Hepatocyte (in vitro differentiated cells): ENCODE results near the gene MAGI1. TPM values are rescaled to one million over a fixed set of nuclear protein-coding genes. Genes with fewer than 3 reads are reported as not detected.

Experiments
- DNase-seq: peaks from one replicate; pipeline ENCODE4 v3.0.0-alpha.2; 2016; ENCODE audit warnings: low spot score
- H2AFZ ChIP-seq: fragments of 200-600 bp; sonication (generic); 2 replicates; pipeline ENCODE4 v1.6.0; 2016; ENCODE audit warnings: antibody characterized with exemption, mild to moderate bottlenecking
- H3K27ac ChIP-seq: fragments of 200-600 bp; sonication (generic); 2 replicates; pipeline ENCODE4 v1.5.1; 2016; ENCODE audit warnings: mild to moderate bottlenecking
- H3K27me3 ChIP-seq: fragments of 200-600 bp; sonication (generic); 2 replicates; pipeline ENCODE4 v1.6.1; 2016
- H3K36me3 ChIP-seq: fragments of 200-600 bp; sonication (generic); replicated peaks from 2 replicates; pipeline ENCODE4 v1.5.1; 2016; ENCODE audit warnings: low read depth; ENCODE audit not compliant: insufficient read depth
- H3K4me1 ChIP-seq: fragments of 200-600 bp; sonication (generic); 2 replicates; pipeline ENCODE4 v1.5.1; 2016; ENCODE audit warnings: mild to moderate bottlenecking, moderate library complexity; ENCODE audit not compliant: insufficient read depth
- H3K4me2 ChIP-seq: fragments of 200-600 bp; sonication (generic); 2 replicates; pipeline ENCODE4 v1.6.0; 2016
- H3K4me3 ChIP-seq: fragments of 200-600 bp; sonication (generic); 2 replicates; pipeline ENCODE4 v1.5.1; 2016; ENCODE audit warnings: mild to moderate bottlenecking
- H3K79me2 ChIP-seq: fragments of 200-600 bp; sonication (generic); 2 replicates; pipeline ENCODE4 v1.6.0; 2017; ENCODE audit warnings: mild to moderate bottlenecking
- H3K9me2 ChIP-seq: fragments of 200-600 bp; sonication (generic); replicated peaks from 2 replicates; pipeline ENCODE4 v1.6.0; 2017; ENCODE audit warnings: mild to moderate bottlenecking; ENCODE audit not compliant: insufficient read depth
- H3K9me3 ChIP-seq: fragments of 200-600 bp; sonication (generic); 2 replicates; pipeline ENCODE4 v1.5.1; 2016; ENCODE audit warnings: low read depth, mild to moderate bottlenecking
- H4K20me1 ChIP-seq: fragments of 200-600 bp; sonication (generic); 2 replicates; pipeline ENCODE4 v1.6.0; 2016; ENCODE audit warnings: mild to moderate bottlenecking; ENCODE audit not compliant: insufficient read depth, poor library complexity, severe bottlenecking
- EZH2 ChIP-seq: fragments of 200-600 bp; sonication (generic); IDR thresholded peaks from 2 replicates; pipeline ENCODE4 v1.6.1; 2016; ENCODE audit warnings: antibody characterized with exemption, mild to moderate bottlenecking, borderline replicate concordance
- EZH2phosphoT487 ChIP-seq: fragments of 200-600 bp; sonication (generic); IDR thresholded peaks from one replicate; pipeline ENCODE4 v1.6.1; 2018; ENCODE audit warnings: antibody characterized with exemption, mild to moderate bottlenecking, low read depth, moderate library complexity; ENCODE audit not compliant: unreplicated experiment, severe bottlenecking
- WGBS: methylation state at CpG from one replicate; pipeline ENCODE4 v1.1.6; 2016; ENCODE audit warnings: low lambda C conversion rate; ENCODE audit errors: missing lambda C conversion rate; 5-methylcytosine and 5-hydroxymethylcytosine counted together
- polyA plus RNA-seq: library from polyadenylated mRNA; unstranded; fragments of >200 nt; fragmentation: Nextera tagmentation; extraction: Ambion mirVana; gene quantifications from 2 replicates; pipeline ENCODE4 v1.2.1, GENCODE V29; 2016
- total RNA-seq: library from RNA; depleted of rRNA; stranded (reverse); fragments of >200 nt; gene quantifications from 2 replicates; pipeline ENCODE4 v1.2.3, GENCODE V29; 2014
- TF ChIP-seq, protein P1 (sequence below): fragments of 200-600 bp; sonication (generic); IDR thresholded peaks from 2 replicates; pipeline ENCODE4 v1.5.1; 2016; ENCODE audit warnings: antibody characterized with exemption, mild to moderate bottlenecking; ENCODE audit not compliant: poor library complexity

Gene MAGI1
- total and polyA plus RNA-seq, 2 experiments from 2014 or later, result 26.2 to 43.5 TPM

DNA sequence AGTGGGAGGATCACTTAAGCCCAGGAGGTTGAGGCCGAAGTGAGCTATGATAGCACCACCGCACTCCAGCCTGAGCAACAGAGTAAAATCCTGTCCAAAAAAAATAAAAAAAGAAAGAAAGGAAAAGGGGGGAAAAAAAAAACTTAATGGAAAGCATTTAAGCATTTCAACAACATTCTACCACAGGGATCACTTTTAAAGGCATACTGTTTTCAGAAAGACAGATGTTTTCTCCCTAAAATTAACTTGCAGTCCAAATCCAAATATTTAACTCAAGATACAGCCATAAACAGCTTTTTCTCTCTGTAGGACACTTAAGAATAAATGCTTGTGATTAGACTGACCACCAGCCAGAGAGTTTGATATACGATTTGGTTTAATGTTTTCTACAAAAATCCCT is 141.0 kb downstream of the MAGI1 start:
- no peaks in the 10 kb centered on the region for H3K9me3 ChIP-seq
- 70% methylated on average over 3 of the region's 3 CpGs for WGBS
- peaks cover 80% of the 10 kb centered on the region for H3K79me2 ChIP-seq
- H3K4me3 ChIP-seq, result no peak overlapping the region
- H3K27me3 ChIP-seq, result no peaks in the 10 kb centered on the region
- peaks cover 3% of the 10 kb centered on the region for H4K20me1 ChIP-seq
- no peaks in the 10 kb centered on the region for H3K36me3 ChIP-seq
- H2AFZ ChIP-seq, result no peak overlapping the region
- TF ChIP-seq, protein P1, sequence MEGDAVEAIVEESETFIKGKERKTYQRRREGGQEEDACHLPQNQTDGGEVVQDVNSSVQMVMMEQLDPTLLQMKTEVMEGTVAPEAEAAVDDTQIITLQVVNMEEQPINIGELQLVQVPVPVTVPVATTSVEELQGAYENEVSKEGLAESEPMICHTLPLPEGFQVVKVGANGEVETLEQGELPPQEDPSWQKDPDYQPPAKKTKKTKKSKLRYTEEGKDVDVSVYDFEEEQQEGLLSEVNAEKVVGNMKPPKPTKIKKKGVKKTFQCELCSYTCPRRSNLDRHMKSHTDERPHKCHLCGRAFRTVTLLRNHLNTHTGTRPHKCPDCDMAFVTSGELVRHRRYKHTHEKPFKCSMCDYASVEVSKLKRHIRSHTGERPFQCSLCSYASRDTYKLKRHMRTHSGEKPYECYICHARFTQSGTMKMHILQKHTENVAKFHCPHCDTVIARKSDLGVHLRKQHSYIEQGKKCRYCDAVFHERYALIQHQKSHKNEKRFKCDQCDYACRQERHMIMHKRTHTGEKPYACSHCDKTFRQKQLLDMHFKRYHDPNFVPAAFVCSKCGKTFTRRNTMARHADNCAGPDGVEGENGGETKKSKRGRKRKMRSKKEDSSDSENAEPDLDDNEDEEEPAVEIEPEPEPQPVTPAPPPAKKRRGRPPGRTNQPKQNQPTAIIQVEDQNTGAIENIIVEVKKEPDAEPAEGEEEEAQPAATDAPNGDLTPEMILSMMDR, result no peak
- no peak for TF ChIP-seq EZH2
- TF ChIP-seq EZH2phosphoT487, result no peak
- no peaks in the 10 kb centered on the region for H3K9me2 ChIP-seq
- peaks cover 15% of the 10 kb centered on the region for H3K4me1 ChIP-seq
- H3K27ac ChIP-seq, result no peak overlapping the region
- no peak overlapping the region for H3K4me2 ChIP-seq
- DNase-seq, result no peak

DNA sequence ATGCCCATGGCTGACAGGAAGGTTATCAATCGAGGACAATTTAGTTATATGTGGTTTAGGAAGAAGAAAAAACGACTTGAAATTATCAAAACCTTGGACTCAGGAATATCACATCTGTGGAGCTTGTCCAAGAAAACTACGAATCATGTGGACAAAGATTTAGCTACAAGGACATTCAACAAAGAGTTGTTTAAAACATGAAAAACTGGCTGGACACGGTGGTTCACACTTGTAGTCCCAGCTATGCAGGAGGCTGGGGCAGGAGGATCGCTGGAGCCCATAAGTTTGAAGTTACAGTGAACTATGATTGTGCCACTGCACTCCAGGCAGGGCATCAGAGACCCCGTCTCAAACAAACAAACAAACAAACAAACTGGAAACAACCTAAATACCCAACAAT is 142.4 kb downstream of the MAGI1 start:
- Histone ChIP-seq H3K9me2 (no peaks in the 10 kb centered on the region), H3K36me3 (no peaks in the 10 kb centered on the region), H3K27ac (no peak overlapping the region), H3K79me2 (peaks cover 85% of the 10 kb centered on the region), H3K4me1 (peaks cover 5% of the 10 kb centered on the region), H3K9me3 (no peaks in the 10 kb centered on the region), H2AFZ (no peak overlapping the region), H3K4me3 (no peak overlapping the region), H4K20me1 (peaks cover 3% of the 10 kb centered on the region), H3K4me2 (no peak overlapping the region), H3K27me3 (no peaks in the 10 kb centered on the region)
- no peak for DNase-seq
- TF ChIP-seq EZH2phosphoT487, result no peak
- TF ChIP-seq, protein P1, result no peak
- no peak for TF ChIP-seq EZH2
- WGBS, result 84% methylated on average over 6 of the region's 6 CpGs

DNA sequence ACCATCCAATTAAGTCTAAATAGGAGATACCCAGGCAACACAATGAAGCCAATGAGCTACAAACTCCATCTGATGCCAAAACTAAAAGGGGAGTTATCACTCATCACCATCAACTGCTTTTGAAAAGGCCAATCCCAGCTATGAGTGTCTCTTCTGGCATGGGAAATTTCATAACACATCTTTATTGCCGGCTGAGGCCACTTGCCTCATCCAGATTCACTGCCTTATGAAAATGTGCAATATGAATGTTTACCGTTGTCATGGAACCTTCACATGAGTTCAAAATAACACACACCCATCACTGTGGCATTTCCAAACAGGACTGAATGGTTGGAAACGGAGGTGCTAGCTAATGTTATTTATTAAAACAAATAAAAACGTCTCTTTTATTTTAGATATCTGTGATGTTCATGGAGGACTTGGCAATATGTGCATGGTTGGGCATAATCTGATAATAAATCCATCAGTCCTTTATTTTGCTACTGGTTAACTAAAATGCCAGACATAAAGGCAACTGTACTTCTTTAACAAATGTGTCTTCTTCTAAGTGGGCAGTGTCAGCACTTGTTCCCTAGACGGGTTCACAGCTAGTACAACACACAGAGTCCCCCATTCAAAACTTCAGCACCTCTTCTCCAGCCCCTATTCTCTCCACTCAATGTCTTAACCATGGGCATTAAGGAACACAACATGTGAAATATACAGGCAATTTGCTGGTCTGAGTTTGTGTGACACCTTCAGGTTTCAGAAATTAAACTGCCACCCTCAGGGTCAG is 143.9 kb downstream of the MAGI1 start:
- H3K4me3 ChIP-seq, result no peak overlapping the region
- H4K20me1 ChIP-seq, result peaks cover 3% of the 10 kb centered on the region
- no peaks in the 10 kb centered on the region for H3K36me3 ChIP-seq
- no peaks in the 10 kb centered on the region for H3K4me1 ChIP-seq
- no peak overlapping the region for H2AFZ ChIP-seq
- H3K79me2 ChIP-seq, result peaks cover 85% of the 10 kb centered on the region
- no peak overlapping the region for H3K4me2 ChIP-seq
- no peak for TF ChIP-seq EZH2
- no peak for TF ChIP-seq EZH2phosphoT487
- TF ChIP-seq, protein P1, result no peak
- no peaks in the 10 kb centered on the region for H3K9me2 ChIP-seq
- 87% methylated on average over 5 of the region's 5 CpGs for WGBS
- H3K9me3 ChIP-seq, result no peaks in the 10 kb centered on the region
- peak; percentile 22 for DNase-seq
- H3K27ac ChIP-seq, result no peak overlapping the region
- H3K27me3 ChIP-seq, result no peaks in the 10 kb centered on the region

DNA sequence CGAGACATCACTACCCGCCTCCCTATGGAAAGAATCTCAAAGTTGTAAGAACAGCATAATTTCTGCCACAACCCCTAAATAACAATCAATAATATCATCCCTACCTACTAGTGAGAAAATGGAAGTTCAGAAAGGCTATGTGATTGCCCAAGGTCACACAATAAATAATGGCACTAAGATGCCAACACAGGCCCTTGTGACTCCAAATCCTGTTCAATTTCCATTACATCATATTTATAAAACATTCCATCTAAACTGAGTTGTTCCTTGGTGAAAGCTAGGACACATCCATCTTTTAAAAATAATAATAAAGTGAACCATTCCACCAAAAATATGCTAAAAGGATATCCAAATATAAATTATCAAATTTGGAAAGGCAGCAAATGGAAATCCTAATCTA is 144.6 kb downstream of the MAGI1 start:
- 94% methylated on average over 2 of the region's 2 CpGs for WGBS
- peaks cover 86% of the 10 kb centered on the region for H3K79me2 ChIP-seq
- no peak overlapping the region for H3K27ac ChIP-seq
- DNase-seq, result no peak
- peaks cover 3% of the 10 kb centered on the region for H4K20me1 ChIP-seq
- H2AFZ ChIP-seq, result no peak overlapping the region
- no peaks in the 10 kb centered on the region for H3K27me3 ChIP-seq
- no peaks in the 10 kb centered on the region for H3K36me3 ChIP-seq
- no peak overlapping the region for H3K4me2 ChIP-seq
- H3K9me2 ChIP-seq, result no peaks in the 10 kb centered on the region
- H3K4me3 ChIP-seq, result no peak overlapping the region
- TF ChIP-seq, protein P1, result no peak
- TF ChIP-seq EZH2 (no peak), EZH2phosphoT487 (no peak)
- no peaks in the 10 kb centered on the region for H3K4me1 ChIP-seq
- H3K9me3 ChIP-seq, result no peaks in the 10 kb centered on the region
